H1 (cell line): Measurements from ENCODE around the gene ASF1B. TPM values are rescaled to one million over a fixed set of nuclear protein-coding genes. Genes with fewer than 3 reads are reported as not detected.

Source experiments
- CTCF ChIA-PET: fragments of 300-600 bp; sonication (Branson Sonifier 250); formaldehyde crosslinking; loops from one replicate; lab custom pipeline; 2021; ENCODE audit not compliant: partially characterized antibody; lab: Charles Lee
- POLR2A ChIA-PET: fragments of 300-600 bp; sonication (Branson Sonifier 250); formaldehyde crosslinking; loops from one replicate; lab custom pipeline; 2021; ENCODE audit warnings: inconsistent platforms; ENCODE audit not compliant: partially characterized antibody; lab: Charles Lee
- DNase-seq, 2 experiments: peaks; one replicate each; pipeline versions ENCODE4 v3.0.0 to v3.0.0-alpha.2; 2010 to 2022; ENCODE audit warnings: low spot score in 2 of 2, low read depth in 1 of 2, mixed read lengths in 1 of 2
- FAIRE-seq: peaks from 2 replicates; lab custom pipeline; 2011; peaks lifted over from hg19 to GRCh38; lab: Jason Lieb, UNC
- H2AFZ ChIP-seq: 2 replicates; pipeline ENCODE4 v1.8.1; 2012; ENCODE audit warnings: low read length, inconsistent platforms
- H2AK5ac ChIP-seq: 2 replicates; pipeline ENCODE4 v1.6.1; 2013; ENCODE audit warnings: low read depth, low read length
- H2BK120ac ChIP-seq: replicated peaks from 2 replicates; pipeline ENCODE3; 2013; ENCODE audit warnings: low read depth, low read length, inconsistent platforms
- H2BK12ac ChIP-seq: 2 replicates; pipeline ENCODE4 v1.6.1; 2013; ENCODE audit warnings: low read depth, low read length
- H2BK15ac ChIP-seq: 2 replicates; pipeline ENCODE4 v1.6.1; 2013; ENCODE audit warnings: low read length
- H2BK20ac ChIP-seq: 2 replicates; pipeline ENCODE4 v1.6.1; 2013; ENCODE audit warnings: low read length
- H2BK5ac ChIP-seq: 2 replicates; pipeline ENCODE4 v1.6.1; 2013; ENCODE audit warnings: low read depth, low read length
- H3K14ac ChIP-seq: 2 replicates; pipeline ENCODE4 v1.6.1; 2013; ENCODE audit warnings: inconsistent platforms; ENCODE audit not compliant: insufficient read length
- H3K18ac ChIP-seq: 2 replicates; pipeline ENCODE4 v1.6.1; 2013; ENCODE audit warnings: low read length; ENCODE audit errors: extremely low read depth
- H3K23ac ChIP-seq: 2 replicates; pipeline ENCODE4 v1.6.1; 2013; ENCODE audit warnings: inconsistent platforms; ENCODE audit not compliant: insufficient read length
- H3K23me2 ChIP-seq: 2 replicates; pipeline ENCODE4 v1.6.1; 2013; ENCODE audit warnings: low read depth, low read length
- H3K27ac ChIP-seq: 2 replicates; pipeline ENCODE4 v1.6.1; 2011; ENCODE audit warnings: low read depth, low read length, inconsistent platforms
- H3K27me3 ChIP-seq, 4 experiments: replicated peaks in 1 of 4; 1 replicate in 1 of 4; 2 replicates in 3 of 4; pipeline versions ENCODE4 v1.6.1 to v1.8.1; 2011 to 2013; ENCODE audit warnings: low read length in 3 of 4, mild to moderate bottlenecking in 3 of 4, inconsistent platforms in 2 of 4, mixed read lengths in 2 of 4, moderate library complexity in 1 of 4; ENCODE audit not compliant: control insufficient read depth in 3 of 4, insufficient read depth in 3 of 4; ENCODE audit errors: extremely low read depth in 1 of 4
- H3K36me3 ChIP-seq, 4 experiments: 2 replicates each; pipeline versions ENCODE4 v1.6.1 to v1.8.1; 2011 to 2013; ENCODE audit warnings: mild to moderate bottlenecking in 4 of 4, low read length in 3 of 4, moderate library complexity in 2 of 4, control low read depth in 1 of 4, inconsistent platforms in 1 of 4; ENCODE audit not compliant: insufficient read depth in 4 of 4, control insufficient read depth in 2 of 4
- H3K4ac ChIP-seq: replicated peaks from 2 replicates; pipeline ENCODE3; 2013; ENCODE audit warnings: low read length, low read depth, mixed read lengths, inconsistent platforms; ENCODE audit not compliant: insufficient read length
- H3K4me1 ChIP-seq, 4 experiments: replicated peaks in 1 of 4; 1 replicate in 1 of 4; 2 replicates in 3 of 4; pipeline versions ENCODE4 v1.6.1 to v1.8.1; 2011 to 2013; ENCODE audit warnings: low read length in 3 of 4, inconsistent platforms in 2 of 4, mixed read lengths in 1 of 4; ENCODE audit not compliant: insufficient read depth in 4 of 4, control insufficient read depth in 3 of 4
- H3K4me2 ChIP-seq, 2 experiments: 2 replicates each; pipeline versions ENCODE4 v1.6.1 to v1.8.1; 2011 to 2013; ENCODE audit warnings: low read depth in 2 of 2, low read length in 2 of 2, control low read depth in 1 of 2, inconsistent platforms in 1 of 2, mild to moderate bottlenecking in 1 of 2; ENCODE audit not compliant: insufficient read depth in 1 of 2
- H3K4me3 ChIP-seq, 4 experiments: fragments of 200-600, 300-600 bp in 1 of 4; sonication (generic), shearing (Covaris generic), sonication (Bioruptor Twin) in 1 of 4; 2 replicates each; pipeline versions ENCODE4 v1.5.1 to v1.8.1; 2011 to 2016; ENCODE audit warnings: low read length in 4 of 4, low read depth in 3 of 4, control low read depth in 2 of 4, inconsistent platforms in 2 of 4, mild to moderate bottlenecking in 2 of 4, mixed read lengths in 1 of 4, moderate library complexity in 1 of 4; ENCODE audit not compliant: insufficient read depth in 2 of 4; ENCODE audit errors: extremely low read depth in 1 of 4
- H3K56ac ChIP-seq: replicated peaks from 2 replicates; pipeline ENCODE3; 2013; ENCODE audit warnings: low read depth, mild to moderate bottlenecking, mixed read lengths, low read length, inconsistent platforms; ENCODE audit not compliant: insufficient read length
- H3K79me1 ChIP-seq: 2 replicates; pipeline ENCODE4 v1.6.1; 2013; ENCODE audit warnings: low read depth, low read length, control low read depth
- H3K79me2 ChIP-seq, 2 experiments: 2 replicates each; pipeline versions ENCODE4 v1.6.1 to v1.8.1; 2012 to 2013; ENCODE audit warnings: low read length in 2 of 2, mild to moderate bottlenecking in 2 of 2, inconsistent platforms in 1 of 2; ENCODE audit not compliant: insufficient read depth in 2 of 2, control insufficient read depth in 1 of 2
- H3K9ac ChIP-seq, 4 experiments: replicated peaks in 1 of 4; 1 replicate in 1 of 4; 2 replicates in 3 of 4; pipeline versions ENCODE4 v1.6.1 to v1.8.1; 2011 to 2013; ENCODE audit warnings: low read depth in 3 of 4, low read length in 3 of 4, control low read depth in 2 of 4, mild to moderate bottlenecking in 2 of 4, moderate library complexity in 2 of 4, inconsistent platforms in 1 of 4; ENCODE audit errors: extremely low read depth in 1 of 4
- H3K9me3 ChIP-seq, 2 experiments: 2 replicates each; pipeline versions ENCODE4 v1.6.1 to v1.8.1; 2012 to 2013; ENCODE audit warnings: mild to moderate bottlenecking in 2 of 2, moderate library complexity in 2 of 2, control low read depth in 1 of 2, inconsistent platforms in 1 of 2, low read depth in 1 of 2, low read length in 1 of 2, mixed read lengths in 1 of 2; ENCODE audit not compliant: insufficient read depth in 2 of 2
- H4K20me1 ChIP-seq, 2 experiments: replicated peaks in 1 of 2; 2 replicates each; pipeline versions ENCODE3 to v1.8.1; 2011 to 2013; ENCODE audit warnings: inconsistent platforms in 2 of 2, low read length in 2 of 2, mild to moderate bottlenecking in 1 of 2; ENCODE audit not compliant: insufficient read depth in 2 of 2, control insufficient read depth in 1 of 2
- H4K5ac ChIP-seq: 2 replicates; pipeline ENCODE4 v1.6.1; 2013; ENCODE audit warnings: low read length, low read depth, mixed read lengths, inconsistent platforms; ENCODE audit not compliant: insufficient read length
- H4K8ac ChIP-seq: 2 replicates; pipeline ENCODE4 v1.8.0; 2013; ENCODE audit warnings: mild to moderate bottlenecking, moderate library complexity, low read length, inconsistent platforms; ENCODE audit not compliant: insufficient read depth; ENCODE audit errors: extremely low read depth
- H4K91ac ChIP-seq: replicated peaks from 2 replicates; pipeline ENCODE3; 2013; ENCODE audit warnings: low read length, mixed read lengths, inconsistent platforms; ENCODE audit not compliant: insufficient read length
- CBX5 ChIP-seq: fragments of 300-800, 300-1000 bp; sonication (generic); IDR thresholded peaks from 2 replicates; pipeline ENCODE4 v1.7.1; 2016; ENCODE audit warnings: antibody characterized with exemption, low read length, low read depth
- SP1 ChIP-seq: IDR thresholded peaks from 2 replicates; pipeline ENCODE4 v1.6.1; 2011; ENCODE audit warnings: low read depth, low read length
- SUZ12 ChIP-seq: fragments of 200-600 bp; sonication (generic); IDR thresholded peaks from 2 replicates; pipeline ENCODE4 v1.6.1; 2012; ENCODE audit warnings: mild to moderate bottlenecking, inconsistent platforms, low read length, moderate library complexity, mixed read lengths
- ZNF274 ChIP-seq: IDR thresholded peaks from 2 replicates; pipeline ENCODE4 v1.7.0; 2012; ENCODE audit warnings: low read length, borderline replicate concordance; ENCODE audit errors: extremely low read depth
- WGBS, 2 experiments: shearing (Covaris generic) in 1 of 2; methylation state at CpG; one replicate each; pipeline versions ENCODE4 v1.1.6 to v1.1.7; 2013 to 2015; ENCODE audit warnings: low lambda C conversion rate in 2 of 2, mixed read lengths in 2 of 2, inconsistent platforms in 1 of 2, low coverage in 1 of 2, missing lambda C conversion rate in 1 of 2; ENCODE audit not compliant: insufficient replicate concordance in 2 of 2, insufficient coverage in 1 of 2, insufficient read length in 1 of 2; ENCODE audit errors: extremely low coverage in 1 of 2, missing lambda C conversion rate in 1 of 2; 5-methylcytosine and 5-hydroxymethylcytosine counted together
- polyA plus RNA-seq, 7 experiments: library from polyadenylated mRNA; depleted of rRNA in 3 of 7; stranded (reverse) in 5 of 7; unstranded in 2 of 7; fragments of >200 nt in 5 of 7; fragments of 200-250 nt in 2 of 7; gene quantifications; 1 replicate in 5 of 7; 2 replicates in 1 of 7; 4 replicates in 1 of 7; pipeline versions ENCODE4 v1.2.1 to v1.2.3, GENCODE V29; 2011 to 2013; ENCODE audit warnings: missing spikeins in 2 of 7, mixed read lengths in 2 of 7
- total RNA-seq: library from RNA; stranded (reverse); fragmentation: NEBNext Ultra II Directional; extraction: Animal tissue kit (Norgen Biotek cat#: 25700); gene quantifications from 2 replicates; pipeline ENCODE4 v1.2.1, GENCODE V29; 2021
- TF ChIP-seq, protein P1 (sequence below), 3 experiments: IDR thresholded peaks; 1 replicate in 2 of 3; 2 replicates in 1 of 3; pipeline versions ENCODE4 v1.5.1 to v1.6.1; 2011; ENCODE audit warnings: low read length in 3 of 3, mild to moderate bottlenecking in 3 of 3, inconsistent platforms in 2 of 3, low read depth in 1 of 3, moderate library complexity in 1 of 3; ENCODE audit not compliant: insufficient read depth in 1 of 3; ENCODE audit errors: control extremely low read depth in 1 of 3

The ASF1B gene
- total and polyA plus RNA-seq, 2 of the 8 experiments (the other 6 are each of a cell fraction or from before 2014, with no cell fraction given), result 32.6 to 59.2 TPM

DNA sequence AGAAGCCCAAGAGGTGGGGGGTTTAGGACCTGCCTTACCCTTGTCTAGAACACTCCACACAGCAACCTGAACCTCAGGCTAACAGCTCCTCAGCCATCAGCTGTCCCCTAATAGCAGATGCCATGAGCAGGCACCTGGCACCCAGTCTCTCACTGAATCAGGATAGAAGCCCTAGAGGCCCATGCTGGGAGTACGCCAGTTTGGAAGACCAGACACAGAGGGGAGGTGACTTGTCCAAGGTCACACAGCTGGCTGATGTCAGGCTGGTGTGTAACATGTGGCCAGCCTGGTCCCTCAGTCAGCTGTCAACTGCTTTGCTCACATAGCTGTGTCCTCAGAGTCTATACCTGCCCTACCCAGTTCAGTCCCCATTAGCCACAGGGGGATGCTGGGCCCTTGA, 33.1 kb downstream of the ASF1B start:
- no peak overlapping the region for H3K56ac ChIP-seq
- H2BK12ac ChIP-seq, result no peak overlapping the region
- no peak overlapping the region for H3K4me2 ChIP-seq
- H2AFZ ChIP-seq, result no peak overlapping the region
- no peaks in the 10 kb centered on the region for H3K23me2 ChIP-seq
- no peak overlapping the region for H2AK5ac ChIP-seq
- H3K23ac ChIP-seq, result no peak overlapping the region
- no peak overlapping the region for H4K91ac ChIP-seq
- H2BK15ac ChIP-seq, result no peak overlapping the region
- ChIA-PET POLR2A (interaction anchor here (1.2 to 2.1 kb wide), 4 partner anchors 11 to 33 kb away, joined by 3 to 4 read pairs (median 4); no protein-coding TSS in a partner anchor), CTCF (interaction anchor here (0.5 to 5.3 kb wide), 9 partner anchors 9 to 221 kb away, joined by 3 to 40 read pairs (median 3); partner anchors contain the start of gene PRKACA)
- no peaks in the 10 kb centered on the region for H3K27me3 ChIP-seq
- H4K5ac ChIP-seq, result no peak overlapping the region
- no peaks in the 10 kb centered on the region for H3K36me3 ChIP-seq
- H3K4me3 ChIP-seq, result no peak overlapping the region
- no peaks in the 10 kb centered on the region for H3K79me2 ChIP-seq
- no peak overlapping the region for H2BK20ac ChIP-seq
- no peak overlapping the region; the same call in 1 of the 2 replicates for H4K8ac ChIP-seq
- H3K9me3 ChIP-seq, result no peaks in the 10 kb centered on the region
- no peak for TF ChIP-seq CBX5
- TF ChIP-seq, protein P1, sequence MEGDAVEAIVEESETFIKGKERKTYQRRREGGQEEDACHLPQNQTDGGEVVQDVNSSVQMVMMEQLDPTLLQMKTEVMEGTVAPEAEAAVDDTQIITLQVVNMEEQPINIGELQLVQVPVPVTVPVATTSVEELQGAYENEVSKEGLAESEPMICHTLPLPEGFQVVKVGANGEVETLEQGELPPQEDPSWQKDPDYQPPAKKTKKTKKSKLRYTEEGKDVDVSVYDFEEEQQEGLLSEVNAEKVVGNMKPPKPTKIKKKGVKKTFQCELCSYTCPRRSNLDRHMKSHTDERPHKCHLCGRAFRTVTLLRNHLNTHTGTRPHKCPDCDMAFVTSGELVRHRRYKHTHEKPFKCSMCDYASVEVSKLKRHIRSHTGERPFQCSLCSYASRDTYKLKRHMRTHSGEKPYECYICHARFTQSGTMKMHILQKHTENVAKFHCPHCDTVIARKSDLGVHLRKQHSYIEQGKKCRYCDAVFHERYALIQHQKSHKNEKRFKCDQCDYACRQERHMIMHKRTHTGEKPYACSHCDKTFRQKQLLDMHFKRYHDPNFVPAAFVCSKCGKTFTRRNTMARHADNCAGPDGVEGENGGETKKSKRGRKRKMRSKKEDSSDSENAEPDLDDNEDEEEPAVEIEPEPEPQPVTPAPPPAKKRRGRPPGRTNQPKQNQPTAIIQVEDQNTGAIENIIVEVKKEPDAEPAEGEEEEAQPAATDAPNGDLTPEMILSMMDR (IDR thresholded peaks at IDR 0.05; ENCODE audit: control extremely low read depth in 1 of 3, insufficient read depth in 1 of 3, low read depth in 1 of 3, low read length in 3 of 3), result no peak
- no peak for TF ChIP-seq SUZ12
- TF ChIP-seq ZNF274, result no peak
- no peak for TF ChIP-seq SP1
- H3K18ac ChIP-seq, result no peak overlapping the region
- H3K9ac ChIP-seq, result no peak overlapping the region
- FAIRE-seq (no peak), DNase-seq (no peak)
- no peak overlapping the region for H3K14ac ChIP-seq
- H3K4me1 ChIP-seq, result no peaks in the 10 kb centered on the region
- H2BK120ac ChIP-seq, result no peak overlapping the region
- H3K27ac ChIP-seq, result no peak overlapping the region
- no peaks in the 10 kb centered on the region for H3K79me1 ChIP-seq
- H2BK5ac ChIP-seq, result no peak overlapping the region
- no peak overlapping the region for H3K4ac ChIP-seq
- WGBS, 2 experiments, result 80% methylated on average over 1 of the region's 1 CpG; no CpG with 5 or more reads in 1 of the 2 experiments
- H4K20me1 ChIP-seq, result peaks cover 1 to 2% of the 10 kb centered on the region in 2 experiments
